Posterior cingulate gyrus (tissue), 11 donors: Measurements from ENCODE around the gene NCOR1.
"Not testable (repeated sequence)": the region's sequence is repeated elsewhere in the genome, so short reads cannot be mapped to it uniquely, and the experiment has no call there.

ENCODE experiments used
- DNase-seq, 10 donors: peaks; one replicate each; pipeline versions ENCODE4 v3.0.0 to v3.0.0-alpha.2; 2020 to 2021; ENCODE audit warnings: mixed read lengths in 3 of 10
- intact Hi-C: fragments of 100-400 bp; cut with DNase I; formaldehyde crosslinking; loops from one replicate; pipeline ENCODE4 v1.15.1; 2023

NCOR1 gene

DNA sequence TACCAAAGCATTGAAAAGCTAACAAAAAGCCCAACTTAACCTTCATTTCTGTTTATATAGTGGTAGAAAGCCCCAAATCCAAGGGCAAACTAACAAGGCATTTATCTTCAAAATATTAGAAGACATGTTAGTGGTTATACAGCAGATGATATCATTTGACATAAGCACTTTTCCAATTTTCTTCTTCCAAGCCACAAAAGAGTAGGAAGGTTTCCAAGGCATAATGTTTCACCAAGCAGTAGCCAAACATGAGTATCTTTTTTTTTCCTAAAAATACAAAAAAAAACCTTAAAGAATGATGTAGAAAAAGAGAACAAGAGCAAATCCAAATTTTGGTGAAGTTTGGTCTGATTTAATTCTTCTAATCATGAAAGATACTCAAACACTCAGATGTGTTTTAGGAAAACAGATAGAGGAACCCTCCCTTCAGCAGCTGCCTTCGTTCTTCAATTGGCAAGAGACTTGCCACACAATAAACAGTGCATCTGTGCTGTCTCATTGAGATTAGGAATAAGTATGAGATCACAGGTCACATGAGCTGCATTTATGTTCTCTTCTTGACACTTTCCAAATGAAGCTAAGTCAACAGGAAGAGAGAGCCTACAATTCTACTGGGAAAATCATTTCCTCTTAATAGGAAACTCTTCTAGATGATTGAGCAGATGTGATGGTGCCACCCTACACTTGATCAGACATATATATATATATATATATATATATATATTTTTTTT lies 109.0 kb downstream of the NCOR1 start:
- intact Hi-C loops, result no loop called here
- peak in 1 of 10 donors; percentile 15 for DNase-seq

DNA sequence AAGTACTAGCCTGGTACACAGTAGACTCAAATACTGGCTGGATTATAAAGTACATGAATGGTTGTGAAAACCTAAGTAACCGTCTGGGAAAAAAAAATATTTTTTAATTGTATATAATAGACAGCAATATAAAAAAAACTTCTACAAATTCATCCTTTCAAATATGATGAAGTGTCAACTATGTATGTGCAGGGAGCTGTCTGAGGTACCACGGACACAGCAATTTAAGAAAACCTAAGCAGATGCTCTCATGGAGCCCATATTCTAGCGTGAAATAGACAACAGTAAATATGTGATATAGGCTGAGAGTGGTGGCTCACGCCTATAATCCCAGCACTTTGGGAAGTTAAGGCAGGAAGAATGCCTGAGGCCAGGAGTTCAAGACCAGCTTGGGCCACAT lies 111.1 kb downstream of the NCOR1 start:
- DNase-seq, result no peak

DNA sequence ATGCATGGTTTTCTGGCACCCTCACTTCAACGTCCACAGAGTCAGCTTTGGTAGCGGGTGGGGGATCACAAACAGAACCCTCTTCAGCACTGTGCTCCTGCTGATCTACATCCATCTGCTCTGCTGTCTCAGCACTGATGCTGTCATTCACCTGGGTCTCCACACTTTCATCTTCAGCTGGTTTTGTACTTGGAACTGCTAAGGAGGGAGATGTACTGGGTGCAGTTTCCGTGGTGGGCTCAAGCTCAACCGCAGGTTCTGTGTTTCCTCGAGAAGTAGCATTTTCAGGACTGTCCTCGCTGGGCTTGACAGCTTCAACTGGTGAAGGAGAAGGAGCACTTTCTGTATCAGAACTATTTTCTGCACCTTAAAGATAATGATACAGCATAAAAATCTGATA lies 113.9 kb downstream of the NCOR1 start:
- no peak for DNase-seq
- intact Hi-C loops, result no loop called here

More for the DNA sequence above, 111.1 kb downstream of the NCOR1 start:
- intact Hi-C loops, result no loop called here

DNA sequence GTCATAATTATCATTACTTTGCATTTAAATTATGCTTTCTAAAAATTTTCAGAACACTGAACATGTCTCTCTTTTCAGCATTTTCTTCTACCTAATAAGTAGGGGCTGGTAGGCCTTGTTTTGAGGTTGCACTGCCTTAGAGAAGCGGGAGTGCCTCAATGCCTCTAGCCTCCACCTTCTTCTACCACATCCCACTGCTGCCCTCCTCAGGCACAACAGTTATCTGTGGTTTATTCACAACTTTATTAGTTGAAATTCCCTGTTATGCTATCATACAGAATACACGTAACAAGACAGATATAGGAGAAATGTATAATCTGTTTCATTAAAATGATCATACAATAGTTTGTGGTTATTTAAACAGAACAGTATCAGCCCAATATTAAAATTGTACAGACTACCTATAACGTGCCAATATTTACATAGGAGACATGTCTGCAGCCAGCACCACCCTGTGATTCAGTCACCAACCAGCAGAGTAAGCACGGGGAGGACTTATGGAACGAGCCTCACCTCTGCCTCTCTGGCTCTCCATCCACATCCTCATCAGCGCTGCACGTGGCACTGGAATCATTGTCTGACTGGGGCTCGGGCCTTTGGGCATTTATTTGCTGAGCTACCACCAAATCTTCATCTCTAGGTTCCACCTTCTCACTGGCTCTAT lies 114.5 kb downstream of the NCOR1 start:
- DNase-seq, result no peak
- intact Hi-C loops, result no loop called here

DNA sequence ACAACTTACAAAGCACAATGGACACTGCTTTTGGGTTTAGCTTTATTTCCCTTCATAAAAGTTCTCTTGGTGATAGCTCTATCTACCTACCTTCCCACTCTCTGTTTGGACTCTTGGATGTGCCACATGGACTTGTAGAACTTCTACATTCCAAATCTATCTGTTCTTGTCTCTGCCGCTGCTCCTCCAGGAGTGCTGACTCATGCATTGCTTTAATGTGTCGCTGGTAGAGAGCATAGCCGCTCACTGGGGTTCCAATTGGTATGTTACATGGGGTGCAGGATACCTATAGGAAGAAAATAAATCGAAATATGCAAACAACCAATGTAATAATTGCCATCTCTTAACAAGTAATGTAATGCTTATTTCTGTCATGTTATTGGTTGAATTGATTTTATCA lies 123.6 kb downstream of the NCOR1 start:
- intact Hi-C loops, result no loop called here
- DNase-seq, result no peak

DNA sequence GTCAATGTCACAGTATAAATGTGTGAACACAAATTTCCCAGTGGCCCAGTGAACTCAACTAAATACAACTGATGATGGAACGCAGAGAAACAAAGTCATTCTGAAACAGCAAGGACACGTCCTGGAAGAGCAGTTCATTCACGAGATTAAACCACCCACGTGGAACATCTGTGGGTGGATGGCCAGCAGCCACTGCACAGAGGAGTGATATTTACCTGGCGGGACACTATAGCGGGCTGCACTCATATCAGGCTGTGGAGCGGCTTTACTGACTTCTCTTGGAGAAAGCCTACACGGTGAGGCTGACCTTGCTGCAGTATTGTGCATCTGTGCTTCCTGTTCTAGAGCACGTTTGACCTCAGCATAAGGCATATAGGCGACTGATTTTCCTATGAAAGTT lies 128.4 kb downstream of the NCOR1 start:
- DNase-seq, result no peak
- intact Hi-C loops, result no loop called here

DNA sequence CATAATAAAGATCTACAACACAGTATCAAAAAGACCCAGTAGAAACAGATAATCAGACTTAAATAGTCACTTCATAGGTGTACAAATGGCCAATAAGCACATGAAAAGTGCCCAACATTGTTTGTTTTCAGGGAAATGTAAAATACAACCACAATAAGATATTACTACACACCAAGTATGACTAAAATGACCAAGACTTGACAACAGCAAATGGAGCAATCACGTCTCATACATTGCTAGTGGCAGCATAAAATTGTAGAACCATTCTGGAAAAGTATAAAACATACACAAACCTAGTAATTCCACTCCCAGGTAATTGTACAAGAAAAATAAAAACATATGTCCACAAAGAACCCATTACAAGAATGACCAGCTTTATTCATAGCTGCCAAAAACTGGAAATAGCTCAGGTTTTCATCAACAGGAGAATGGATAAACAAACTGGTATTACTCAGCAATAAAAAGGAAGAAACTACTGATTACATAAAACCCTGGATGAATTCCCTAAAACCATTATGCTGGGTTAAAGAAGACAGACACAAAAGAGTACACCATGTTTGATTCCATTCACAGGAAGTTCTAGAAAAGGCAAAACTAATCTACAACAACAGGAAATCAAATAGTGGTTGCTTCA lies 130.2 kb downstream of the NCOR1 start:
- intact Hi-C loops, result no loop called here

DNA sequence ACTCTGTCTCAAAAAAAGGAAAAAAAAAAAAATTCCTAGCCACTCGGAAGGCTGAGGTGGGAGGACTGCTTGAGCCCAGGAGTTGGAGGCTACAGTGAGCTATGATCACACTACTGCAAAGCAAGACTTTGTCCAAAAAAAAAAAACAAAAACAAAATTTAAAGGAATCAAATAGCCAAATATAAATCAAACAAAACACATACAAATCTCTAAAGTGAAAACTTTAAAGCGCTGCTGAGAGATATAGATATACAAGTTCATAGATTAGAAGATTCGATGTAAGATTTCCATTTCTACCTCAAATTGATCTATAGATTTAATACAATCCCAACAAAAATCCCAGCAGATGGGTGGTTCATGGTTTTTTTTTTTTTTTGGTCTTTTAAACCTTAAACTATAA lies 132.1 kb downstream of the NCOR1 start:
- intact Hi-C loops, result no loop called here
- no peak for DNase-seq

More for the DNA sequence above, 130.2 kb downstream of the NCOR1 start:
- no peak for DNase-seq

DNA sequence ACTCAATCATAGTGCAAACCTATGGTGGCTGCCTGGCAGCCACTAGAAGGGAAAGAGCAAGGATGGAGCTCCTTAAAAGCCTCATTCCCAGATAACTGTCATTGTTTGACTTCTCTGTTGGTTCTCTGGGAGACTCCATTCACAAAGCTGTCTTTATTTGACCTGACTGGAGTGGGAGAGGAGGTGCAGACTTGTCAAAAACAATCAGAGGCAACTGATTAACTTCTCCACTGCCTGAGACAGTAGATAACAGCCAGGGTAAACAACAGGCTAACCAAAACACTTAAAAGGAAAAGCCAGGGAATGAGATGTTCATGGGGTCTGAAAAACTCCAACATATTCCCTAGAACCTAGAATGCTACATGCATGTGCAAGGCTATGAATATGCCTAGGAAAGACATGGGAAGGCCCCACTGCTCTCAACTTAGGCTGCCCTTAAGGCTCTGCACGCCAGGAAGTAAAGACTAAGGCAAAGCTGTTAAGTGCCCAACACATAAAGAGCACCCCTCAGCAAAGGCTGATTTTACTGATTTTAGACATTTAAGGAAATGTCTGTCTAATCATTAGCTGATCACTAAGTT lies 133.7 kb downstream of the NCOR1 start:
- intact Hi-C loops, result no loop called here
- no peak for DNase-seq

DNA sequence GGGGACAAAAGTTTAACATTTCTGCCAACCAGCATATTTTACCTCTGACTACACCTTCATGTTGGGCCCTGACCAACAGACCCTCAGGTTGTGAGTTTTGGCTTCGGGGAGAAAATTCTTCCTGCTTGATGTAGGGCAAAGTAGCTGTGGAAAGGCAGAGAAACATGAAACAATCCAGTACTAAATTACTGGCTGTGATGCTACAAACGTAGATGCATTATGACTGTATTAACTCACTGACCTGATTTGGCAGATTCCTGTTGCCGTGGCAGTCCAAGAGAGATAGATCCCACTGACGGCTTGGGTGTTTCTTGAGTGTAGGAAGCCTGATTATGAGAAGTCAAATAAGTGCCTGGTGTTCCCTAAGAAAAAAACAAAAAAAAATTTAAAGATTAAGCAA lies 135.0 kb downstream of the NCOR1 start:
- intact Hi-C loops, result no loop called here
- DNase-seq, result no peak

DNA sequence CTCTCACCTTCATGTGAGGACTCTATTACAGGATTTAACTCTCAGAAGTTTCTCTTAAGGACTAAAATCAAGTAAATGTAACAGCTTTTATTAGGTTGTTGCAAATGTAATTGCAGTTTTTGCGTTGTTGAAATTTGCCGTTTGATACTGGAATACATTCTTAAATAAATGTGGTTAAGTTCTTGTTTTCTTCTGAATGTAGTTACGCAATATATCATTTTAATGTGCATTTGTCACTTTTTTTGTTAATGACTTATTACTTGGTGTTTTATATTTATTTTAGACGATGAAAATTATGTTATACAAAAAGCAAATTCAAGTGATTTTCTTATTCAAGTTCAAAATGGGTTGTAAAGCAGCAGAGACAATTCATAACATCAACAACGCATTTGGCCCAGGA lies 139.4 kb downstream of the NCOR1 start:
- no peak for DNase-seq
- intact Hi-C loops, result no loop called here

DNA sequence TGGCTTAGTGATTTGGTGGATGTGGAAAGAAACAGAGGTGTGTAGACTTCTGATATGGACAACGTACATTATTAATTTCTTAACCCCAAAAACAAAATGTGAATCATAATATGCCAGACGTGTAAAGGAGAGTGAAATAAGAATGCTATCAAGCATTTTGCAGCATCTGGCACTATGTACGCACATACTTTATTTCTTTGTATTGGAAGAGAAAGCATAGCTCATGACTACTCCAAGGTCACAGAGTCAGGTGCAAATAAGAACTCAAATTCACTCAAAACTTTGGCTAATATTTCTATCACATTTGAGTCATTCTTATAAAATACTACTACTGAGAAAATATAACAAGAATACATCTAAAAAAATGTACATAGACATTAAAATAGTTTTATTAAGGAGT lies 140.9 kb downstream of the NCOR1 start:
- no peak for DNase-seq

DNA sequence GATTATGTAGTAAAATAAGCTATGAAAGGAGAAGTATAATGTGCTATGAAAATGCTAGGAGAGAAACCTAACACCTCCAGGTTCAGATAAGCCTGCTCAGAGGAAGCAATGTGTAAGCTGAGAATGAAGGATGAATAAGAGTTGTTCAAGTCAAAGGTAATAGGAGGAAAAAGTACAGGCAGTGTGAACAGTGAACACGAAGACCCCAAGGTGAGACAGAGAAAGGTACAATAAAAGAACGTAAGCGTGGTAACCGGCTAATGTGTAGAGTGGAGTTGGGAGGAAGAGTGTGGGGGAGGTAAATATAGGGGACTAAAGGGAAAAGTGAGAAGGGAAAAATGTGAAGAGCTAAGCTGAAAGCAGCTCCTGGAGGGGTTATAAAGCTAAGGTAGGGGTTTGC lies 141.5 kb downstream of the NCOR1 start:
- DNase-seq, result no peak
- intact Hi-C loops, result no loop called here

More for the DNA sequence above, 140.9 kb downstream of the NCOR1 start:
- intact Hi-C loops, result no loop called here

DNA sequence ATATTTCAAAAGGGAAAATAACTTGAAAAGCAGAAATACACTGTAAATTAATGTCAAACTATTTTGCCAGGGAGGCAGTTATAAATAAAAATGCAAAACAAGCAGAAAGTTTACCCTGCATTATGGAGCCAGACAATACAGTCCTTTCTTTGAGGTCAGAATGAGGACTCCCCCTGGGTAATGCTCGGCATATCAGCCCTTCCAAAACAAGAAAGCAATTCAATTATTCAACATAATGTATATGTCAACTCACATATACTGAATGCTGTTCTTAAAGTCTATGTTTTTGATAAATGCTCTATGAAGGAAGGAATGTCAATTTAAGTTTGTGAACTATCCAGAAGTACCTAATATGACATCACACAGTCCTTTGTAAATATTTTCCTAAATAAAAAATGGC lies 143.3 kb downstream of the NCOR1 start:
- intact Hi-C loops, result no loop called here
- DNase-seq, result no peak

DNA sequence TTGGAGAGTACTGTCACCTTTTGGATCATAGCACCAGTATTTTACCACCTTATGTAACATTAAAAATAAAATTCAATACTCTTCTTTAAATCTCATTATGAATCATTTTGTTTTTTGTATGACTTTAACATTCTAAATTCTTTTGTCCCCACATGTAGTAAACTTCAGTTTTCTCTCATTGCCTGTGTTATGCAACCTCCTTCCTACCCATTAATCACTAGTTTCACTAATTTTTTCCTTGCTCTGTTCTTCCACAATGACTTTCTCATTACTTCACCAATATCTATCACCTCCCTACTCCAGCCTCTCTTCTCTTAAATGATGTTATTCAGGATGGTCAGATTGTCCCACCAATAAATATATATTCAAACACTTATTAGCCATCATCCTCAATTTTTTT lies 147.0 kb downstream of the NCOR1 start:
- intact Hi-C loops, result no loop called here
- no peak for DNase-seq

DNA sequence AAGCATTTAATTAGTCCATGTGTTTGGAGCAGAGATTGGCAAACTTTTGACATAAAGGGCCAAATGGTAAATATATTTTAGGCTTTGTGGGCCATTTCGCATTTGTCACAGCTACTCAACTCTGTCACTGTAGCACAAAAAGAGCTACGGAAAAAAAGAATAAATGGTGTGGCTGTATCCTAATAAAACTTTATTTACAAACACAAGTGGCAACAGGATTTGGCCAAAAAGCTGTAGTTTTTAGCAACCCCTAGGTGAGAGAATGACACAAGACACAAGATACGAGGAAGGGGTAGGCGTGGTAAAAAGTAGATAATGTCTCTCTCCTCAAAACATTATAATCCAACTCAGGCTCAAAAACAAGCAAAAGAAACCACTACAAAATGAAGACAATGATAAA lies 149.2 kb downstream of the NCOR1 start:
- intact Hi-C loops, result no loop called here
- DNase-seq, result no peak

DNA sequence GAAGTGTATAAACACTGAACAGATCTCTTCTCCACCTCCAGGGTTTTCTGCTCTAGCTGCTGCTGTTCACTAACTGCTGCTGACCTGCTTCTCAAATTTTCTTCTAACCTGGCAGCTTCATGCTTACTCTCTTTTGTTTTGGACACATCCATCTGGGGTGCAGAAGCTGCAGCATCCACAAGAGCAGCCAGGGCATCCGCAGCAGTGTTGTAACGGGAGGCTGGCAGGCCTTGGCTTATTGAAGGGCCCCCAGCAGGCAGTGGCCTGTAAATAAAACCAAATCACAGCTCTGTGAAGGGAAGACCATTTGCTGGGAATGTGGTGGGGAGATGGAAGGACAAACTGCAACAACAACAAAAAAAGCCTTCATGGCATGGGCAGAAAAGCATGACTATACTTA lies 153.7 kb downstream of the NCOR1 start:
- peak in 4 of 10 donors; percentile 11 to 80 (median 51) for DNase-seq
- intact Hi-C loops, result no loop called here

DNA sequence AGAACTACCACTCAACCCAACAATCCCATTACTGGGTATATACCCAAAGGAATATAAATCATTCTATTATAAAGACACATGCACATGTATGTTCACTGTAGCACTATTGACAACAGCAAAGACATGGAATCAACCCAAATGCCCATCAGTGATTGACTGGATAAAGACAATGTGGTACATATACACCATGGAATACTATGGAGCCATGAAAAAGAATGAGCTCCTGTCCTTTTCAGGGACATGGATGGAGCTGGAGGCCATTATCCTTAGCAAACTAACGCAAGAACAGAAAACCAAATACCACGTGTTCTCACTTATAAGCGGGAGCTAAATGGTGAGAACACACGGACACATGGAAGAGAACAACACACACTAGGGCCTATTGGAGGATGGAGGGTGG lies 160.2 kb downstream of the NCOR1 start:
- intact Hi-C loops, DNase-seq: not testable (repeated sequence)

DNA sequence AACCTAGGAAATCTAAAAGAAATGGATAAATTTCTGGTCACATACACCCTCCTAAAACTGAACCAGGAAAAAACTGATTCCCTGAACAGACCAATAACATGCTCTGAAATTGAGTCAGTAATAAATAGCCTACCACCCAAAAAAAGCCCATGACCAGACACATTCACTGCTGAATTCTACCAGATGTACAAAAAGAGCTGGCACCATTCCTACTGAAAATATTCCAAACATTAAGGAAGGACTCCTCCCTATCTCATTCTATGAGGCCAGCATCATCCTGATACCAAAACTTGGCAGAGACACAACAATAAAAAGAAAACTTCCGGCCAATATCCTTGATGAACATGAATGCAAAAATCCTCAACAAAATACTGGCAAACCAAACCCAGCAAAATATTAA lies 162.8 kb downstream of the NCOR1 start:
- intact Hi-C loops, result no loop called here
- no peak for DNase-seq

DNA sequence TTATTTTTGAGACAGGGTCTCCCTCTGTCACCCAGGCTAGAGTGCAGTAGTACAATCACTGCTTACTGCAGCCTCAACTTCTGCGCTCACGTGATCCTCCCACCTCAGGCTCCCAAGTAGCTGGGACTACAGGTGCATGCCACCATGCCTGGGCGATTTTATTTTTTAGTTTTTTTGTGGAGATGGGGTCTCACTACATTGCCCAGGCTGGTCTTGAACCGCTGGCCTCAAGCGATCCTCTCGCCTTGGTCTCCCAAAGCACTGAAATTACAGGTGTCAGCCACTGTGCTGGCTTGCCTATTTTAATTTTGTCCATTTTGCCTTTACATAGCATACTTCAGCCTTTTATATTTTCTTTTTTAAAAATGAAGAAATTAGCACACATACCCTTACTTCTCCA lies 164.5 kb downstream of the NCOR1 start:
- DNase-seq, result no peak
- intact Hi-C loops, result no loop called here

DNA sequence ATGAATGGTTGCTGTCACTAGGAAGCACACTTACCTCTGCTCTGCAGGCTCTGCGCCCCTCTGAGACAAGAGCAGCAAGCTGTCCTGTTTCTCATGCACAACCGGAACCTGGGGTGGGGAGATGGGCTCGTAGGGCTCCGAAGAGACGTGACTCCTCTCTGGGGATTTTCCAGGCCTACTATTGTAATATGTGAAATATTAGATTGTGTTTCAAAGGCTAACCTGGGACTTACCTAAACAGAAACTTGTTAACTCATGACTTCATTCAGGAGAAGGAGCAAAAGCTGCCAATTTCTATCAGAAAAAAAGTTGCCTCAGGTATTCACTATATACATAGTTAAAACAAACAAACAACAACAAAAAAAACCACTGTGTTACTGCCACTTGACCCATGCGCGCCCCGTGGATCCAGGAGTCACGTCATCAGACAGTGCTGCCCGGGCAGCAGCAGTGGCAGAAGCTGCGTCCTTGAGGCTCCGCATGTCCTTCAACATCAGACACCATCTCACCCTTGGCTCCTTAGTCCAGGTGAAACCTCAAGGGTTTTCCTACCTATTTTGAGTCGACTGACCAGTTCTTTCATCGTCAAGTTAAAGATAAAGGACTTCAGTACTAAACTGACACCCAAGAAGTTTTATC lies 166.4 kb downstream of the NCOR1 start:
- no peak for DNase-seq
- intact Hi-C loops, result no loop called here
